ENCODE data around the gene PEAR1. TPM values are rescaled to one million over a fixed set of nuclear protein-coding genes. Genes with fewer than 3 reads are reported as not detected.

The PEAR1 gene
- total RNA-seq, 6 experiments from 2014 or later, result 3.2 to 23.6 (median 20.2) TPM

- H3K4me1 Mint-ChIP-seq (ENCODE audit: low read depth), result peaks cover 50% of the 10 kb centered on the region
These were observed 8.0 kb downstream of the PEAR1 start for GRCh38 chr1:156901590-156901900.

GRCh38 chr1:156901966-156902915, 8.7 kb downstream of the PEAR1 start:
- H3K36me3 Mint-ChIP-seq (ENCODE audit: low read depth), result peaks cover 7% of the 10 kb centered on the region; the same call in 1 of the 2 replicates
- no peak for TF ChIP-seq CTCF (IDR thresholded peaks at IDR 0.05)
- H3K4me1 Mint-ChIP-seq (ENCODE audit: low read depth), result peaks cover 50% of the 10 kb centered on the region
- no peak overlapping the region; the same call in none of the 2 replicates for H3K4me3 Mint-ChIP-seq
- no peak for DNase-seq
- H3K27me3 Mint-ChIP-seq (ENCODE audit: insufficient read depth), result peaks cover 6% of the 10 kb centered on the region
- no peak overlapping the region for H3K27ac Mint-ChIP-seq
- H3K9me3 Mint-ChIP-seq, result no peaks in the 10 kb centered on the region

More at GRCh38 chr1:156901590-156901900, 8.0 kb downstream of the PEAR1 start:
- TF ChIP-seq CTCF (IDR thresholded peaks at IDR 0.05), result no peak
- Mint-ChIP-seq H3K4me3 (no peak overlapping the region), H3K36me3 (ENCODE audit: low read depth) (peaks cover 7% of the 10 kb centered on the region; the same call in 1 of the 2 replicates), H3K27me3 (ENCODE audit: insufficient read depth) (peaks cover 6% of the 10 kb centered on the region), H3K27ac (no peak overlapping the region), H3K9me3 (no peaks in the 10 kb centered on the region)
- DNase-seq, result no peak

GRCh38 chr1:156903328-156904091, 10.0 kb downstream of the PEAR1 start:
- peaks cover 6% of the 10 kb centered on the region for H3K27me3 Mint-ChIP-seq (ENCODE audit: insufficient read depth)
- no peak for TF ChIP-seq CTCF (IDR thresholded peaks at IDR 0.05)
- H3K36me3 Mint-ChIP-seq (ENCODE audit: low read depth), result peaks cover 5% of the 10 kb centered on the region; the same call in 1 of the 2 replicates
- DNase-seq, result no peak
- no peak overlapping the region for H3K4me3 Mint-ChIP-seq
- H3K27ac Mint-ChIP-seq, result peak overlapping the region; percentile 42; the same call in 1 of the 2 replicates
- peaks cover 42% of the 10 kb centered on the region for H3K4me1 Mint-ChIP-seq (ENCODE audit: low read depth)
- H3K9me3 Mint-ChIP-seq, result no peaks in the 10 kb centered on the region

- no peak for TF ChIP-seq CTCF (IDR thresholded peaks at IDR 0.05)
- DNase-seq, result no peak
- no peak overlapping the region for H3K4me3 Mint-ChIP-seq
- peaks cover 36% of the 10 kb centered on the region for H3K4me1 Mint-ChIP-seq (ENCODE audit: low read depth)
- no peaks in the 10 kb centered on the region; the same call in 1 of the 2 replicates for H3K36me3 Mint-ChIP-seq (ENCODE audit: low read depth)
- no peak overlapping the region for H3K27ac Mint-ChIP-seq
- no peaks in the 10 kb centered on the region for H3K9me3 Mint-ChIP-seq
- H3K27me3 Mint-ChIP-seq (ENCODE audit: insufficient read depth), result peaks cover 6% of the 10 kb centered on the region
These were observed 10.9 kb downstream of the PEAR1 start for GRCh38 chr1:156904187-156904959.

- Mint-ChIP-seq H3K27me3 (ENCODE audit: insufficient read depth) (peaks cover 6% of the 10 kb centered on the region), H3K36me3 (ENCODE audit: low read depth) (no peaks in the 10 kb centered on the region; the same call in 1 of the 2 replicates), H3K4me3 (no peak overlapping the region), H3K27ac (no peak overlapping the region), H3K4me1 (ENCODE audit: low read depth) (peaks cover 36% of the 10 kb centered on the region), H3K9me3 (no peaks in the 10 kb centered on the region)
- TF ChIP-seq CTCF (IDR thresholded peaks at IDR 0.05), result no peak
- no peak for DNase-seq
These were observed 11.7 kb downstream of the PEAR1 start for GRCh38 chr1:156905176-156905575.

Data from HFFc6 (cell line).